ENCODE results near the gene MED13.

GRCh38 chr17:62004388-62004787, 60.7 kb downstream of the MED13 start:
- TF ChIP-seq CTCF (conservative IDR thresholded peaks at IDR 0.05 in 1 of 2, IDR thresholded peaks at IDR 0.05 in 1 of 2; ENCODE audit: low read depth in 1 of 2, low read length in 2 of 2) (no peak), EZH2 (IDR thresholded peaks at IDR 0.05; ENCODE audit: low read length, missing control alignments) (no peak)

Data from fibroblast of lung (primary cell).